ENCODE measurements around the gene ANKMY2.

Gene ANKMY2

DNA sequence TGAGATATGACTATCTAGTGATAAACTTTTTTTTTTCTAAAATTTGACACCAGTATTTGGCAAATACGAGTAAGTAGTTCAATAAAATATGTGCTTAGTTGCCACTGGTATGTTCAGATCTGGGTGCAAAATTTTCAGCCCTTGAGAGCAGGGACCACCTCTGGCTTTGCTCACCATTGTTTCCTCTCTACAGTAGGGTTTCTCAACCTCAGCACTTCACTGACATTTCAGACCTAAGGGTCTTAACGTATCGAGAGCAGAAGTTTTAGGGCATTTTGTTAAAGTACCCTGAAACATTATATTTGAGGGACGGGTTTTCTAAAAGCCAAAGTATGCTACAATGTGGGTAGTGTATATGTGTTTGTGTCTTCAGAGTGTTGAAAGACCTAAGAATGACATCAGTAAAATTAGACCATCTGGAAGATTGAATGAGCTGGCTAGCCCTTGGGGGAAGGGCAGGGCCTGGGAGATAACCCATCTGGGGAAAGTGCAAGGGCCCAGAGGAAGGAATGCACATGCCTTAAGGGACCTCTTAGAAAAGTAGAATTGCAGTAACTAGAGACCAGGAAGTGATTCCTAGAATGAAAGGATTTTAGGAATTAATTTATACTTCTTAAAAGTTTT lies 12.2 kb upstream of the ANKMY2 start:
- no peak for DNase-seq

DNA sequence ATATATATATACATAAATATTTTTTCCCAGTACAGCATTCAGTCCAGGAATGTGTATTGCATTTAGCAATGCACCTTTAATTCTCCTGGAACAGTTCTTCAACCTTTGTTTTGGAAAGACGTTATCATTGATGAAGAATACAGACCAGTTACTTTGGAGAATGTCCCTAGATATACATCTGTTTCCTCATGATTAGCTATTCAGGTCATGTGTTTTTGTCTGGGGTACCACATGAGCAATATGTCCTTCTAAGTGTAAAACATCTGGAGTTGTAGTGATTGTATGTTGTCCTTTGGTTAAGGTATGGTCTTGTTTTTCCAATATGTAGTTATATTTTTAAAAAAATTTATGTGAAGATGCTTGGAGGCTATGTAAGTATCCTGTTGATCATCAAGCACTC lies 10.6 kb upstream of the ANKMY2 start:
- DNase-seq, result no peak

GRCh38 chr7:16655394-16655793 lies 9.8 kb upstream of the ANKMY2 start:
- no peak for DNase-seq

DNA sequence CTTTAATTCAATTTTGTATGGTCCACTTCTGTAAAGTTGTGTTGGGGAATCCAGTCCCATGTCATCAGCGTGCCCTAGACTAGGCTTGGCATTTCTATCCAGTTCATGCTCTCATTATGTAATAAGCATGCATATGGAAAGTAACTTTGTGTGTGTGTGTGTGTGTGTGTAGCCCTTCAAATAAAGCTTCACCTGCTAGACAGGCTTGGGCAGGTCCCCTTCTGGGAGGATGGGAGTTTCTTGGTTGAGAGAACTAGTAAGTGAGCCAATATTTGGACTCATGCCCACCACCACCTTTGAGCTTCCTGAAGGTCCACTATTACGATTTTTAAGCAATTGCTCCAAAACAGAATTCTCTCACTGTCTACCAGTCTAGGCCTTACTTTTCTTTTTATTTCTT lies 7.3 kb upstream of the ANKMY2 start:
- no peak for DNase-seq

GRCh38 chr7:16652240-16652583 lies 6.7 kb upstream of the ANKMY2 start:
- DNase-seq, result no peak

DNA sequence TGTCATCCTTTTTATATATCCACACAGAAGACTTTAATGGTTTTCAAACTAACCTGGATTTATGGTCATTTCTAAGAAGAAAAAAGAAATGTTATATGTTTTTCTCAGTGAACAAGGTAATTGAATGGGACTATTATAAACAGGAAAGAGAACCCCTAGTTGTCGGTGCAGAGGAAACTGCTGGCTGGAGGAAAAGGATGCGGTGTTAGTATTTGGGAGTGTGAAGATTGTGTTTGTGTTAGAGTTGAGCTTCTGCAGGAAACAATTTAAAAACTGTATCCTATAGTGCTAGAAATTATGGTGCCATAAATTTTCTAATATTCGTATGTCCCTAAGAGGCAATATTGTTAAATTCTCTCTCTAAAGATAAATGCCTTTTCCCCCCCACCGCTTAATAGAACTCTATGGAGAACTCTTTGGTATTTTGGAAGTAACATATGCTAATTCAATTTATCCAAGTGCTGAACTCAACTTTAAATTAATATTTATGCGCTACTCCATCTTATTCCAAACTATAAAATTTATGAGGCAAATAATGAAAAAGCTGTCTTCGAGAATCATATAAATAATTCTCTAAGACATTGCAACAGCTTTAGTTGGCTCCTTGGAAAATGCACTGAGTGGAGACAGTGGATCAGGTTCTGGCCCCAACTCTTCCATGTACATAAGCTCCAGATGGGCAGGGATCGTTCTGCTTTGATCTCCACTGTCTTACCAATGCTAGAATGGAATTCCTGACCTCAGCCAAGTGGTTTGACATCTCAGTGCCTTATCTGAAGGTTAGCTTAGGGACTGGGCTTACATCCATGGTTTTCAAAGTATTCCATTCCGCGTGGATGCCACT lies 6.1 kb upstream of the ANKMY2 start:
- no peak for DNase-seq

- no peak for DNase-seq
Measured at GRCh38 chr7:16650266-16650665, 4.7 kb upstream of the ANKMY2 start.

DNA sequence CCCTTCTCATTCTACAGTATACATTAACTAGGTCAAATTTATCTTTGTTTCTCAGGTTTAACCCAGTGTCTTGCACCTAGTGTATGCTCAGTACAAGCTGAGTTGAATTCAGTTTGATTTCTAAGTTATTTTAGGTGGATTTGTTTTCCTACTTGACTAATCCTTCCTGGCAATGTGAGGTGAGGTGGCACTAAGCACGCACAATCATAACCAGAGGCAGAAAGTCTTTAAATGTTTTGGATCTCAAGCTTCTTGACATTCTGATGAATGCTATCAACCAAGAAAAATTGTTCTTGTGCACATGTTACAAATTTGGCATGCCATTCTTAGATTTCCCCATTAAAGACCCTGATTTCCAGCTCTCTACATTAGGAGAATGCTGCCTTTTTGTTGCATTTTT lies 3.6 kb upstream of the ANKMY2 start:
- DNase-seq, result no peak

GRCh38 chr7:16648551-16648950 lies 3.0 kb upstream of the ANKMY2 start:
- no peak for DNase-seq

DNA sequence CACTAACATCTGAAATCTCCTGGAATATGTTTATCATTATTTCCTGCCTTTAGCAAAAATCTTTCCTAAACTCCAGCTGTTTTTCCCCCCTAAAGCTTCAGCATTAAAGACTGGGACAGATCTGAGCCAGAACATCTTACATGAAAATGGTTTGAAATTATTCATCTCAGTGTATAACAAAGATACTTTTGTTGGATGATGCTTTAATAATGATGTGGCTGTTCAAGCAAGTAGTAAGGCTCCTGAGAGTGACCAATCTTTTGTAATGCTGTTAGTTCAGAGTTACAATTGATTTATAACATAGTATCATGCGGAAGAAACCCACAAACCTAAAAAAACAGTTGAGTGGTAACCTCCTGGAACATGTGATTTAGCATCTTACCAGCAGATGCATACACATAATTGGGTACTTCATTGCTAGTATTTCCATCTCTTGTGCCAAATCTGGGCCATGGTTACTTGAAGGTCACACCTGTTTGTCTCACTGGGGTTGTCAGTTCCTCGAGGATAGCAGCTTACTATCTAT lies 1.9 kb upstream of the ANKMY2 start:
- DNase-seq, result no peak

DNA sequence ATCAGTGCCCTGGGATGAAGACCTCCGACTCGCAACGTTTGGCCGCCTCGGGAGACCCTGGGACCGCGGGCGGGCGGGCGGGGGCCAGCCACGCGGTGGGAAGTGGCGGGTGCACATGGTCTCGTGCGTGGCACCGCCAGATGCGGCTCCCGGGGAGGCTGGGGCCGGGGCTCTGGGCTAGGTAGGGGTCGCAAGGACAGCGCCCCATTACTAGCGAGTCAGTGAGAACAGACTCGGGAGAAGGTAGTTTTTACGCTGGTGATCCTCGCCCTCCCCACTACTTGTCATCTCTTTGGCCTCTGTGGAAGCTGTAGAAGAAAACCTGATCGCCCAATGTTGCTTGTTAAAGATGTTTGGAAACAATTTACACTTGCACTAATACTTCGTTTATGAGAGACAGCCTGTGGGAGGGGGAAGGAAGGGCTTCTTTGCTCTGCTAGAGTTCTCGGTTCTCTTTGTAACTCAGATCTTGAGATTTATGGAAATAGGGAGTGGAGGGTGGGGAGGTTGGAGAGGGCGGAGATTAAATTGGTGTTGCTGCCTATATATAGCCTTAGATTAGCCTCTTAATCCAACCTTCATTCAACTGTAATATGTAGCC lies 1.0 kb upstream of the ANKMY2 start:
- no peak for DNase-seq

DNA sequence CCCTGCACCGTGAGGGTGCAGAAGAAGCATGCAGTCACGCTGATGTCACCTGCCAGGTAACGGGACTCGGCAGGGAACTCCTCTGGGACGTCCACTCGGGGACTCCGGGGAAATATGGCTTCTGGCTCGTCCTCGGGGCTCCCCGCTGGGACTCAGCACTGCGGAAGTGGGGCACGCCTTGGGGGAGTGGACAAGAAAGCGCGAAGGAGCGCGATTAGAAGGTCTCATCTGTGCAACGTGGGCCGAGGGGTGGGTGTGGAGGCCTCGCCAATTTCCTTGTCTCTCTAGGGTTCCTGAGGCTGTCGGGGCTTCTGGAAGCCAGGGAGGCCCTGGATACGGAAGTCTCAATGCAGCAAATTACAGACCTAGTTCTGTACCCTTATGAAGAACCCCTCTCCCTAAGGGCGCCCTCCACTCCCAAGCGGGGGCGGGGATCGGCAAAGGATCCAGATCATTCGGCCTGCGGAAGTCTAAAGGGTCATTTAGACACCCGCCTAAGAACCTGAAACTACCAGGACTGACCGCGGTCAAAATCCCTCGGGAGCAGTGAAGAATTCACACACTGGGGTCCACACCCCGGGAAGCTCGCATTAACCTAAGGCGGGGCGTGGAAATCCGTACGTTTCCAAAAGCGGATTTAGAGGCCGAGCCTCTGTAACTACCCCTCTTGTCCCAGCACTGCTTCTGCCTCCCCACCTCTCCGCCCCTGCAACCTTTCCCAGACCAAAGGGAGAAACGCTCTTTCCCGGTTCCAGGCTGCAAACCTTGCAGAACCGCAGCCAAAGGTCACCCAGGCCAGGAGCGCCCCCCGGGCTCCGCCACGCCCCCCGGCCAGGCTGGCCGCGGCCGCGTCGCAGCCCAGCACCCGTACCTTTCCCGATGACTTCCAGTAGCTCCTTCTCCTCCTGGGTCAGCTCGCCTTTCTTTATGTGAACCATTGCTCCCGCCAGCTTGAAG lies 640 bp downstream of the ANKMY2 start:
- peak; percentile 42 to 78 for DNase-seq

DNA sequence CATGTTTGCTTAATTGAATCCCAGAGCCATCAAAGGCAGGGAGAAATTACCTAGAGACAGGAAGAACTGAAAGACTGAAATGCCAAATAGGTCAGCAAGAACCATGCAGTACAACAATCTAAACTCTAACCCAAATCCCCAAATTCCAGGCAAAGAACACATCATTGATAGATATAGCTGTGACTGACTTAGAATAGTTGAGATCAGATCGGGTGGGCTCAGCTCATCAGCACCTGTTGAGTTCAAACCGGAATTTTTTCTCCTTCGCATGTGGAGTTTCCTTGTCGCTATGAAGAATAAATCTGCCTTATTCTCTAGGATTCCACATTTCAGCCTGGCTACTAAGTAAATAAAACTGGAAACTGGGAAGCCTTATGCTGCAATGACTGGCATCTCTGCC lies 1.4 kb downstream of the ANKMY2 start:
- no peak for DNase-seq

GRCh38 chr7:16638282-16639280 lies 7.0 kb downstream of the ANKMY2 start:
- DNase-seq, result no peak

DNA sequence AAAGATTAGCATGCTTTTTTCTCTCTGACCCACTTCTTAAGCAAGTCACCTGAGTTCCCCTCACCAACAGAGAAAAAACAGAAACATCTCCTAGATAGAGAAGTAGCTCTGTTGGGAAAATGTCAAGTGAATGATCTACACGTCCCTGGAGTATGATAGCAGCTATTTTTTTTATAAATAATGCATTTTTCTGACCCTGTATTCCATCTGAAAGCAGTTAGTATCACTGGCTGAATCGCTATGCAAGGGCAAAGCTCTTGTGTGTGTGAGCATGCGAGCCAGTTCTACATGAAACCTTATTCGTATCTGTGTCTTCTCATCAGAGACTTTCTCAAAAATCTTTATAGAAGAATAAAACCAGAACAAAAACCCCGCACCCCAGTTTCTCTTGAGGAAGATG lies 8.2 kb downstream of the ANKMY2 start:
- DNase-seq, result no peak

GRCh38 chr7:16636555-16637101 lies 8.9 kb downstream of the ANKMY2 start:
- DNase-seq, result no peak

DNA sequence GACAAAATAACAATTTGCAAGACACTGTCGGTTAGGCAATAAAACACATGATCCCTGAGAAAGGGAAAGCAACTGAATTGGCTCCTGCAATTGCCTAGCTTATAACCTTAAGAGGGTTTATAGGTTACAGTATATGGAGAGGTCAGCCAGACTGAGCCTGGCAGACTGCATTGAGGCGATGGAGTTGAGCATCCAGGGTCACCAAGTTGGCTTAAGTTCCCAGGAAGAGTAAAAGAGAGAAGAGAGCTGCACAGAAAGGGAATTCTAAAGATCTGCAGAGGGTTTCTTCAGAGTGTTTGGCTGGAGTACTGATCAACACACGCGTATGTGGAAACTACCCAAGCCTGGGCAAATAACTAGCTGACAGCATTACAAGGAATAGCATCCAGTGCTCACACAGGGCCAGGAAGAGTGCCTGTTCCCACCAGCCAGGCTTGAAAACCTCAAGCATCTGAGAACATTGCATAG lies 11.2 kb downstream of the ANKMY2 start:
- DNase-seq, result peak in 1 of 2 donors; percentile 27

- no peak for DNase-seq
Measured at GRCh38 chr7:16630654-16631053, 14.9 kb downstream of the ANKMY2 start.

DNA sequence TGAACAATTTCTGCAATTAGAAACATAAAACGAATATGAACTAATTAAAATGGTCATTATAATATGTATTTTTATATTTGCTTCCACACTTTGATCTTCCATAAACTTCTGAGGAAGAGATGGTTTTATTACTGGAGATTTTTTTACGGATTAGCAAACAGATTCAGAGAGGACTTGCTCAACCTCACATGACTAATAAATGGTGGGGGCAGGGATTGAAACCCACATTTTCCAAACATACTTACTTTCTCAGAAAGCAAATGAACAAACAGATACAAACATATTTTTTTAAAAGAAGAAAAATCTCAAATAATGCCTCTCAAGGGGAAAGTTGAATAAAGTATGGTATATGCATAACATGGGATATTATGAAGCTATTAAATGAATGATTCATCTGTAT lies 18.3 kb downstream of the ANKMY2 start:
- DNase-seq, result no peak

- no peak for DNase-seq
Measured at GRCh38 chr7:16626388-16626787, 19.2 kb downstream of the ANKMY2 start.

- DNase-seq, result no peak
Measured at GRCh38 chr7:16619979-16620408, 25.6 kb downstream of the ANKMY2 start.
